Measurements from ENCODE around the gene IKZF3. TPM values are rescaled to one million over a fixed set of nuclear protein-coding genes. Genes with fewer than 3 reads are reported as not detected.
"Not testable (repeated sequence)": the region's sequence is repeated elsewhere in the genome, so short reads cannot be mapped to it uniquely, and the experiment has no call there.

Gene IKZF3
- total RNA-seq, 2 experiments from 2014 or later = 39.7 to 39.9 TPM

- ATAC-seq (ENCODE audit: poor library complexity) (peak; percentile 43), DNase-seq (peak in 1 of 14 experiments; percentile 50)
- H3K27me3 ChIP-seq (ENCODE audit: control insufficient read depth in 1 of 2, insufficient read depth in 2 of 2, low read length in 2 of 2) = no peaks in the 10 kb centered on the region
- H3K9me3 ChIP-seq (ENCODE audit: control insufficient read depth in 1 of 2, insufficient read depth in 1 of 2, low read length in 2 of 2) = no peaks in the 10 kb centered on the region
- Mint-ChIP-seq H3K36me3 (ENCODE audit: low read depth) (peaks cover 47% of the 10 kb centered on the region), H3K4me3 (no peak overlapping the region), H3K9me3 (no peaks in the 10 kb centered on the region), H3K27ac (peak overlapping the region; percentile 47), H3K27me3 (no peaks in the 10 kb centered on the region), H3K4me1 (ENCODE audit: low read depth) (peaks cover 13% of the 10 kb centered on the region)
- intact Hi-C loops (cut with DNase I, micrococcal nuclease) = no loop called here
- TF ChIP-seq CTCF (IDR thresholded peaks at IDR 0.05) = no peak
- H3K36me3 ChIP-seq (ENCODE audit: insufficient read depth, low read length) = peaks cover 13% of the 10 kb centered on the region
- H3K27ac ChIP-seq (ENCODE audit: low read depth in 1 of 2, low read length in 2 of 2) = no peak overlapping the region
- POLR2A ChIA-PET = no interaction called here
- CTCF ChIA-PET = no interaction called here
- no peak overlapping the region for H3K4me3 ChIP-seq (ENCODE audit: low read length)
- H3K4me1 ChIP-seq (ENCODE audit: insufficient read depth, low read length) = peaks cover 15% of the 10 kb centered on the region
These were observed 39.2 kb upstream of the IKZF3 start for GRCh38 chr17:39903158-39903884.

- POLR2A ChIA-PET; H3K9me3 Mint-ChIP-seq; ATAC-seq (ENCODE audit: poor library complexity); H3K27me3 ChIP-seq (ENCODE audit: control insufficient read depth in 1 of 2, insufficient read depth in 2 of 2, low read length in 2 of 2); H3K27ac ChIP-seq (ENCODE audit: low read depth in 1 of 2, low read length in 2 of 2); intact Hi-C loops (cut with DNase I, micrococcal nuclease); H3K4me3 Mint-ChIP-seq; DNase-seq; H3K9me3 ChIP-seq (ENCODE audit: control insufficient read depth in 1 of 2, insufficient read depth in 1 of 2, low read length in 2 of 2); H3K27ac Mint-ChIP-seq; H3K36me3 ChIP-seq (ENCODE audit: insufficient read depth, low read length); H3K4me3 ChIP-seq (ENCODE audit: low read length); CTCF ChIA-PET; H3K27me3 Mint-ChIP-seq: not testable (repeated sequence)
- peaks cover 39% of the 10 kb centered on the region for H3K36me3 Mint-ChIP-seq (ENCODE audit: low read depth)
- peaks cover 13% of the 10 kb centered on the region for H3K4me1 Mint-ChIP-seq (ENCODE audit: low read depth)
- peaks cover 15% of the 10 kb centered on the region for H3K4me1 ChIP-seq (ENCODE audit: insufficient read depth, low read length)
These were observed 37.9 kb upstream of the IKZF3 start for GRCh38 chr17:39902027-39902426.

- peaks cover 13% of the 10 kb centered on the region for H3K4me1 Mint-ChIP-seq (ENCODE audit: low read depth)
- H3K4me3 ChIP-seq (ENCODE audit: low read length) = no peak overlapping the region
- H3K27ac ChIP-seq (ENCODE audit: low read depth in 1 of 2, low read length in 2 of 2) = no peak overlapping the region
- H3K36me3 ChIP-seq (ENCODE audit: insufficient read depth, low read length) = no peaks in the 10 kb centered on the region
- H3K4me3 Mint-ChIP-seq = no peak overlapping the region
- DNase-seq (no peak), ATAC-seq (ENCODE audit: poor library complexity) (no peak)
- TF ChIP-seq CTCF (IDR thresholded peaks at IDR 0.05) = no peak
- intact Hi-C loops (cut with DNase I, micrococcal nuclease) = no loop called here
- POLR2A ChIA-PET = interaction anchor here (0.7 kb wide), 1 partner anchor 80 kb away, joined by 3 read pairs; no protein-coding TSS in a partner anchor
- H3K9me3 Mint-ChIP-seq = no peaks in the 10 kb centered on the region
- no peaks in the 10 kb centered on the region for H3K27me3 ChIP-seq (ENCODE audit: control insufficient read depth in 1 of 2, insufficient read depth in 2 of 2, low read length in 2 of 2)
- H3K27me3 Mint-ChIP-seq = no peaks in the 10 kb centered on the region
- H3K9me3 ChIP-seq (ENCODE audit: control insufficient read depth in 1 of 2, insufficient read depth in 1 of 2, low read length in 2 of 2) = no peaks in the 10 kb centered on the region
- H3K4me1 ChIP-seq (ENCODE audit: insufficient read depth, low read length) = peaks cover 15% of the 10 kb centered on the region
- no peak overlapping the region for H3K27ac Mint-ChIP-seq
- CTCF ChIA-PET = interaction anchor here (0.8 kb wide), 1 partner anchor 245 kb away, joined by 3 read pairs; no protein-coding TSS in a partner anchor
- H3K36me3 Mint-ChIP-seq (ENCODE audit: low read depth) = peaks cover 14% of the 10 kb centered on the region
These were observed 35.1 kb upstream of the IKZF3 start for GRCh38 chr17:39899215-39899614.
